ENCODE results near the gene HAND1.

DNA sequence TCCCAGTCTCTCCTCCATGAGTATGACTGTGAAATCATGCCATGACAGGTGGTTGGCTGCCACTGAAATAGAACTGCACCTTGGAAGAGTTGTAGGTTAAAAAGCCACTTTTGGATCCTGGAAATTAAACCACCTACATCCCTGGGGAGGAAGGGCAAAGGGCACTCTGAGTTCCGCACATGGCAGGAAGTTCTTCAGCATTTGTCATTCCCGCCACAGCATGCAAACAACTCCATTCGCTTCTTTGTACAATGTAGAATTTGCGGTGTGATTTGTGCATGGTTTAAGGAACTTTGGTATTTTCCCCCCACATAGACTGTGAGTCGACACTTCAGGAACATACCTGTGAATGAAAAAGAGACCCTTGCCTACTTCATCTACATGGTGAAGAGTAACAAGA lies 22.4 kb downstream of the HAND1 start:
- TF ChIP-seq, protein P1, sequence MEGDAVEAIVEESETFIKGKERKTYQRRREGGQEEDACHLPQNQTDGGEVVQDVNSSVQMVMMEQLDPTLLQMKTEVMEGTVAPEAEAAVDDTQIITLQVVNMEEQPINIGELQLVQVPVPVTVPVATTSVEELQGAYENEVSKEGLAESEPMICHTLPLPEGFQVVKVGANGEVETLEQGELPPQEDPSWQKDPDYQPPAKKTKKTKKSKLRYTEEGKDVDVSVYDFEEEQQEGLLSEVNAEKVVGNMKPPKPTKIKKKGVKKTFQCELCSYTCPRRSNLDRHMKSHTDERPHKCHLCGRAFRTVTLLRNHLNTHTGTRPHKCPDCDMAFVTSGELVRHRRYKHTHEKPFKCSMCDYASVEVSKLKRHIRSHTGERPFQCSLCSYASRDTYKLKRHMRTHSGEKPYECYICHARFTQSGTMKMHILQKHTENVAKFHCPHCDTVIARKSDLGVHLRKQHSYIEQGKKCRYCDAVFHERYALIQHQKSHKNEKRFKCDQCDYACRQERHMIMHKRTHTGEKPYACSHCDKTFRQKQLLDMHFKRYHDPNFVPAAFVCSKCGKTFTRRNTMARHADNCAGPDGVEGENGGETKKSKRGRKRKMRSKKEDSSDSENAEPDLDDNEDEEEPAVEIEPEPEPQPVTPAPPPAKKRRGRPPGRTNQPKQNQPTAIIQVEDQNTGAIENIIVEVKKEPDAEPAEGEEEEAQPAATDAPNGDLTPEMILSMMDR (IDR thresholded peaks at IDR 0.05) = no peak
- no peak for TF ChIP-seq POLR2A (IDR thresholded peaks at IDR 0.05)

Data from adrenal gland (tissue), 5 donors.